ENCODE data around the gene MOCOS. TPM values are rescaled to one million over a fixed set of nuclear protein-coding genes. Genes with fewer than 3 reads are reported as not detected.

Gene MOCOS, protein sequence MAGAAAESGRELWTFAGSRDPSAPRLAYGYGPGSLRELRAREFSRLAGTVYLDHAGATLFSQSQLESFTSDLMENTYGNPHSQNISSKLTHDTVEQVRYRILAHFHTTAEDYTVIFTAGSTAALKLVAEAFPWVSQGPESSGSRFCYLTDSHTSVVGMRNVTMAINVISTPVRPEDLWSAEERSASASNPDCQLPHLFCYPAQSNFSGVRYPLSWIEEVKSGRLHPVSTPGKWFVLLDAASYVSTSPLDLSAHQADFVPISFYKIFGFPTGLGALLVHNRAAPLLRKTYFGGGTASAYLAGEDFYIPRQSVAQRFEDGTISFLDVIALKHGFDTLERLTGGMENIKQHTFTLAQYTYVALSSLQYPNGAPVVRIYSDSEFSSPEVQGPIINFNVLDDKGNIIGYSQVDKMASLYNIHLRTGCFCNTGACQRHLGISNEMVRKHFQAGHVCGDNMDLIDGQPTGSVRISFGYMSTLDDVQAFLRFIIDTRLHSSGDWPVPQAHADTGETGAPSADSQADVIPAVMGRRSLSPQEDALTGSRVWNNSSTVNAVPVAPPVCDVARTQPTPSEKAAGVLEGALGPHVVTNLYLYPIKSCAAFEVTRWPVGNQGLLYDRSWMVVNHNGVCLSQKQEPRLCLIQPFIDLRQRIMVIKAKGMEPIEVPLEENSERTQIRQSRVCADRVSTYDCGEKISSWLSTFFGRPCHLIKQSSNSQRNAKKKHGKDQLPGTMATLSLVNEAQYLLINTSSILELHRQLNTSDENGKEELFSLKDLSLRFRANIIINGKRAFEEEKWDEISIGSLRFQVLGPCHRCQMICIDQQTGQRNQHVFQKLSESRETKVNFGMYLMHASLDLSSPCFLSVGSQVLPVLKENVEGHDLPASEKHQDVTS
- total RNA-seq, result 0.53 and 1.7 TPM in 2 replicates

GRCh38 chr18:36187193-36187825 lies at the start of gene MOCOS:
MOCOS (plus strand) TSS chr18:36187497; CDS start chr18:36187540, 43 bp downstream.

GRCh38 chr18:36297417-36298125 lies 110.3 kb downstream of the MOCOS start, which contains the start of gene FHOD3:
FHOD3 (plus strand) TSS chr18:36297713; CDS start chr18:36297836, 123 bp downstream.

Other genes starting within 250 kb of the MOCOS start
- 79.7 and 99.9 TPM in 2 replicates for gene RPRD1A, start 119.9 kb upstream of the MOCOS start, total RNA-seq
- 15.4 and 16.7 TPM in 2 replicates for gene SLC39A6, start 58.2 kb upstream of the MOCOS start, total RNA-seq
- gene ELP2, start 57.6 kb upstream of the MOCOS start, total RNA-seq, result 85.7 and 94.7 TPM in 2 replicates
- gene FHOD3, start 110.2 kb downstream of the MOCOS start, total RNA-seq, result 0.07 TPM in 1 of 2 replicates, not detected in the other